PC-3 (cell line): ENCODE results near the gene FILIP1L. TPM values are rescaled to one million over a fixed set of nuclear protein-coding genes. Genes with fewer than 3 reads are reported as not detected.

Experiments
- ATAC-seq: fragments of 200-7000 bp; cut with Tn5 transposase; 2 replicates; pipeline ENCODE4 v1.9.1; 2020; ENCODE audit warnings: mild to moderate bottlenecking, moderate library complexity
- BruUV-seq: library from RNA; stranded (reverse); fragments of 400-500 nt; replicated peaks from 2 replicates; lab custom pipeline; 2021; lab: Mats Ljungman, UMichigan
- CTCF ChIA-PET: fragments of 300-600 bp; sonication (Branson Sonifier 250); formaldehyde crosslinking; loops from one replicate; lab custom pipeline; 2022; ENCODE audit warnings: antibody characterized with exemption; lab: Charles Lee
- POLR2A ChIA-PET: fragments of 300-600 bp; sonication (Branson Sonifier 250); formaldehyde crosslinking; loops from one replicate; lab custom pipeline; 2022; ENCODE audit warnings: antibody characterized with exemption; ENCODE audit not compliant: unreplicated experiment; lab: Charles Lee
- DNase-seq: peaks from one replicate; pipeline ENCODE4 v3.0.0-alpha.2; 2015
- H2AFZ ChIP-seq: fragments of 300-600 bp; sonication (generic); 2 replicates; pipeline ENCODE4 v1.6.0; 2016; ENCODE audit warnings: antibody characterized with exemption, low read length
- H3F3A ChIP-seq: fragments of 300-600 bp; sonication (generic); one replicate; pipeline ENCODE4 v1.6.0; 2017; ENCODE audit warnings: antibody characterized with exemption, low read length, control low read depth, mild to moderate bottlenecking; ENCODE audit not compliant: unreplicated experiment
- H3K27ac ChIP-seq: fragments of 300-600 bp; sonication (generic); 2 replicates; pipeline ENCODE4 v1.5.1; 2016; ENCODE audit warnings: mild to moderate bottlenecking, low read length
- H3K27me3 ChIP-seq: fragments of 300-600 bp; sonication (generic); 2 replicates; pipeline ENCODE4 v1.6.1; 2016; ENCODE audit warnings: low read length, mixed read lengths
- H3K36me3 ChIP-seq: fragments of 300-600 bp; sonication (generic); 2 replicates; pipeline ENCODE4 v1.6.1; 2016; ENCODE audit warnings: low read depth, mixed run types, low read length, mixed read lengths
- H3K4me1 ChIP-seq: fragments of 300-600 bp; sonication (generic); 2 replicates; pipeline ENCODE4 v1.5.1; 2016; ENCODE audit warnings: low read length; ENCODE audit not compliant: insufficient read depth
- H3K4me2 ChIP-seq: fragments of 300-600 bp; sonication (generic); 2 replicates; pipeline ENCODE4 v1.6.0; 2016; ENCODE audit warnings: low read length
- H3K4me3 ChIP-seq: fragments of 300-600 bp; sonication (generic); 2 replicates; pipeline ENCODE4 v1.5.1; 2016; ENCODE audit warnings: mild to moderate bottlenecking, low read length, mixed read lengths
- H3K79me2 ChIP-seq: fragments of 300-600 bp; sonication (generic); 2 replicates; pipeline ENCODE4 v1.6.1; 2017; ENCODE audit warnings: low read length, mixed read lengths
- H3K9ac ChIP-seq: fragments of 300-600 bp; sonication (generic); 2 replicates; pipeline ENCODE4 v1.6.0; 2016; ENCODE audit warnings: mild to moderate bottlenecking, low read length
- H3K9me2 ChIP-seq: fragments of 300-600 bp; sonication (generic); replicated peaks from 2 replicates; pipeline ENCODE4 v1.6.1; 2016; ENCODE audit warnings: mixed run types, low read length, mixed read lengths
- H3K9me3 ChIP-seq: fragments of 300-600 bp; sonication (generic); 2 replicates; pipeline ENCODE4 v1.6.1; 2016; ENCODE audit warnings: low read length, mixed read lengths
- H4K20me1 ChIP-seq: fragments of 300-600 bp; sonication (generic); 2 replicates; pipeline ENCODE4 v1.6.1; 2016; ENCODE audit warnings: low read length, mixed read lengths
- CTCF ChIP-seq: fragments of 300-600 bp; sonication (generic); conservative IDR thresholded peaks from 2 replicates; pipeline ENCODE4 v1.5.1; 2017; ENCODE audit warnings: antibody characterized with exemption, low read depth, mild to moderate bottlenecking, low read length
- EZH2 ChIP-seq: fragments of 300-600 bp; sonication (generic); IDR thresholded peaks from one replicate; pipeline ENCODE4 v1.6.1; 2017; ENCODE audit warnings: antibody characterized with exemption, mild to moderate bottlenecking, low read length; ENCODE audit not compliant: unreplicated experiment
- EZH2phosphoT487 ChIP-seq: fragments of 300-600 bp; sonication (generic); IDR thresholded peaks from 2 replicates; pipeline ENCODE4 v1.6.1; 2018; ENCODE audit warnings: mild to moderate bottlenecking, antibody characterized with exemption, low read length, borderline replicate concordance
- intact Hi-C: fragments of 100-400 bp; cut with micrococcal nuclease; formaldehyde crosslinking; loops from 2 replicates; pipeline ENCODE4 v1.9.0; 2023
- total RNA-seq: library from RNA; depleted of rRNA; stranded (reverse); fragments of >200 nt; gene quantifications from 2 replicates; pipeline ENCODE4 v1.2.3, GENCODE V29; 2014

Gene FILIP1L
- total RNA-seq, 1 experiment from 2014 or later: not detected

- Histone ChIP-seq H3K4me3 (no peak overlapping the region), H3K27ac (no peak overlapping the region), H3K79me2 (no peaks in the 10 kb centered on the region), H2AFZ (no peak overlapping the region), H4K20me1 (0 out of 2 replicates have a peak, but pooled peaks cover 4% of the 10 kb centered on the region), H3K9ac (no peak overlapping the region), H3K36me3 (no peaks in the 10 kb centered on the region), H3K9me2 (no peaks in the 10 kb centered on the region), H3K9me3 (no peaks in the 10 kb centered on the region), H3K4me1 (peaks cover 72% of the 10 kb centered on the region), H3F3A (peaks cover 5% of the 10 kb centered on the region), H3K4me2 (no peak overlapping the region), H3K27me3 (no peaks in the 10 kb centered on the region)
- ATAC-seq (no peak), DNase-seq (no peak)
- ChIA-PET POLR2A (no interaction called here), CTCF (no interaction called here)
- TF ChIP-seq EZH2 (no peak), EZH2phosphoT487 (no peak), CTCF (no peak)
- no TSS peak for BruUV-seq
- intact Hi-C loops: no loop called here
Measured at GRCh38 chr3:100102757-100103156, 11.5 kb downstream of the FILIP1L start.

- Histone ChIP-seq H3K27me3 (no peaks in the 10 kb centered on the region), H3K36me3 (no peaks in the 10 kb centered on the region), H3K4me3 (no peak overlapping the region), H3K9ac (no peak overlapping the region), H3K79me2 (no peaks in the 10 kb centered on the region), H3K4me1 (peaks cover 56% of the 10 kb centered on the region), H4K20me1 (no peaks in the 10 kb centered on the region), H2AFZ (no peak overlapping the region), H3F3A (no peaks in the 10 kb centered on the region), H3K9me3 (no peaks in the 10 kb centered on the region), H3K27ac (no peak overlapping the region), H3K9me2 (no peaks in the 10 kb centered on the region), H3K4me2 (no peak overlapping the region)
- BruUV-seq: no TSS peak
- no peak for TF ChIP-seq EZH2
- TF ChIP-seq EZH2phosphoT487: no peak
- no peak for TF ChIP-seq CTCF
- ChIA-PET CTCF (no interaction called here), POLR2A (no interaction called here)
- no peak for DNase-seq
- intact Hi-C loops: no loop called here
- ATAC-seq: no peak
Measured at GRCh38 chr3:100100425-100100824, 13.9 kb downstream of the FILIP1L start.

DNA sequence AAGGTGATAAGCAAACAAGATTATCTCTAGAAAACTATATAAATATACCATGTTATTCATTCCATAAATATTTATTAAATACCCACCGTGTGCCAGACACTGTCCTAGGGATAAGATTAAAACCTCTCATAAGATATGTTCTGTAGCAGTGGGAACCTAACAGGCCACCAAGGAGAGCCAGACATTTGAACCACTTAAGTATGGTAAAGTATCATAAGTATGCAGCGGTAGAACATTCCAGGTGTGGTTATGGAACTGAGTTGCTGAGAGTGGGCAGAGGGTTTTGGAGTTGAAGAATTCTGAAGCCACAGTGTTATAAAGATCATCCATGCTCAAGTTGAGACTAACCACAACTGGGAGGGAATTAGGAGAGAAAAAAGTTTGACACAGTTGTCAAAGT is 14.7 kb downstream of the FILIP1L start:
- no peak overlapping the region for H3K4me3 ChIP-seq
- H2AFZ ChIP-seq: no peak overlapping the region
- no peaks in the 10 kb centered on the region for H3K79me2 ChIP-seq
- TF ChIP-seq CTCF (no peak), EZH2phosphoT487 (no peak), EZH2 (no peak)
- no peaks in the 10 kb centered on the region for H4K20me1 ChIP-seq
- intact Hi-C loops: no loop called here
- no peaks in the 10 kb centered on the region for H3K9me3 ChIP-seq
- POLR2A ChIA-PET: interaction anchor here (0.6 kb wide), 2 partner anchors 195 to 301 kb away, joined by 3 to 4 read pairs; partner anchors contain the start of genes LNP1 and TOMM70
- H3F3A ChIP-seq: no peaks in the 10 kb centered on the region
- no peaks in the 10 kb centered on the region for H3K9me2 ChIP-seq
- ATAC-seq (peak; percentile 39), DNase-seq (no peak)
- H3K4me1 ChIP-seq: peaks cover 48% of the 10 kb centered on the region
- no peak overlapping the region for H3K9ac ChIP-seq
- H3K27me3 ChIP-seq: no peaks in the 10 kb centered on the region
- no TSS peak for BruUV-seq
- H3K27ac ChIP-seq: no peak overlapping the region
- H3K36me3 ChIP-seq: no peaks in the 10 kb centered on the region
- CTCF ChIA-PET: no interaction called here
- no peak overlapping the region for H3K4me2 ChIP-seq
